Measurements from ENCODE around the gene HMCN2.
"Not testable (repeated sequence)": the region's sequence is repeated elsewhere in the genome, so short reads cannot be mapped to it uniquely, and the experiment has no call there.

Gene HMCN2

DNA sequence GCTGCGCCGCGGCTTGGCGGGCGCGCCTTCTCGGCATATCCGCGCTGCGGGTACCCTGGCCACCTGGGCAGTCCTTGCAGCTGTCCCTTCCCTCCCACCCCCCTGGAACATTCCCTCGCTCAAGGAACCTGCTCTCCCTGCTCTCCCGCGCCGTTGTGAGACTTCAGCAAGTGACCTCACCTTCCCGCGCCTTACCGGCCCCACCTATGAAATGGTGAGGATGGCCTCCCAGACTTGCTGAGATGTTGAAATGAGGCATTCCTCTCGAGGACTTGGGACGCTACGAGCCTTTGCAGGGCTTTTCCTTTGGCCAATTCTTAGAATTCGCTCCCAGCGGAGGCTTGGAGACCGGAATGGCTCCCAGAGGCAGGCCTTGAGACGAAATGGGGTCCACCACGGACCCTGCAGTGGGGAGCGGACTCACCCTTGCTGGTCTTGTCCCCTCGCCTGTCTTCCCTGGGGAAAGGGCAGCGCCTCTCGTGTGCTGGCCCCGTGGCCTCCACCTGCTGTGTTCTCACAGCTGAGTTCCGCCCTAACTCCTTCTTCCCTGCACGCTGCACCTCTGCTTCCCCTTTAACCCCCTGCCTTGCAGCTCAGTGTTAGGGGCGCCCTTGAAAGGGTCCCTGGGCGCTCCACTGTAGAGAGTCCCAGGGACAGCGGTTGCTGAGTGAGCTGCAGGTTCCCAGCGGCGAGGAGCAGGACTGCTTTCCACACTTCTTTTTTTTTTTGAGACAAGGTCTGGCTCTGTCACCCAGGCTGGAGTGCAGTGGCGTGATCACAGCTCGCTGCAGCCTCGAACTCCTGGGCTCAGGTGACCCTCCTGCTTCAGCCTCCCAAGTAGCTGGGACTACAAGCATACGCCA lies 907 bp downstream of the HMCN2 start:
- no peak for DNase-seq

DNA sequence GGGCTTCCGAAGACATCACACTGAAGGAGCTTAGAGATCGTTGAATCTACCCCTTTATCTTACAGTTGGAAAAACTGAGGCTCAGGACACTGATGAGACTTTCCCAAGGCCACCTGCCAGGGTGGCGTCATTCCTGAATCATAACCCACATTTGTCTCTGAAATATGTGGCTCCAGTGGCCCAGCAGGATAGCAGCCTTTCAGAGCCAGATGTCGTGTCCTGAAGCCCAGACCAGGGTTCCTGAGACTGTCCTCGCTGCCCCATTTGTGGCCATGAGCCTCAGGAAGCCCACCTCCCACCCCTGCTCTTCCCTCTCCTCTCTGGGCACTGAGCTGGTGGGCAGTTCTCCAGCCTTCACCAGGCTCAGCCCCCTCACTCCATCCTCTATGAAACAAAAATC lies 2.4 kb downstream of the HMCN2 start:
- no peak for DNase-seq

DNA sequence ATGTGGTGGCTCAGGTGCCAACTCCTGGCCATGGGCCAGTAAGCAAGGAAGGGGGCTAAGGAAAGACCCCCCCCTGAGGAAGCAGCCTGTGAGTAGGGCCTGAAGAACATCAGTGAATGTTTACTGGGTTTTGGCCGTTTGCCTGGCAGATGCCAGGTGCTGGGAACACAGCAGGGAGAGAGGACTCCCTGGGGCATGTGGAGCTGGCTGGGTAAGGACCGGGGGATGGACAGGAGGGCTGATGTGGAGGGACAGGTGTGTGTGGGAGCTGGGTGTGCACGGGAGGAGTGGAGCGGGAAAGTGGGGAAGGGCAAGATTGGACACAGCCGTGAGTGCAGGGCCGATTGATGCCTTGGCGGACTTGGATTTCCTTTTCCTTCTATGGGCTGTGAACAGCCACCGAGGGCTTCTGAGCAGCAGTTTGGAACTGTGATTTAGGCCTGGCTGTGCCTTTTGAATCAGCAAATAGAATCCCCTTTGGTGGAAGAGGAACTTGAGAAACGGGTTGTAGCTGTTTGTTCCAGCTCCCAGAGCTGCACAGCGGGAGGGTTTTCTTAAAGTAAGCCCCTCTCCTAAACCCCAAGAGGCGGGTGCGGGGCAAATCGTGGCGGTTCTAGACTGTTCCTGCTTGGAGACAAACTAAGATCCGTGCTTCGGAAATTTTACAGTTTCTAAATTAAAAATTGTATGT lies 3.1 kb downstream of the HMCN2 start:
- DNase-seq = no peak

DNA sequence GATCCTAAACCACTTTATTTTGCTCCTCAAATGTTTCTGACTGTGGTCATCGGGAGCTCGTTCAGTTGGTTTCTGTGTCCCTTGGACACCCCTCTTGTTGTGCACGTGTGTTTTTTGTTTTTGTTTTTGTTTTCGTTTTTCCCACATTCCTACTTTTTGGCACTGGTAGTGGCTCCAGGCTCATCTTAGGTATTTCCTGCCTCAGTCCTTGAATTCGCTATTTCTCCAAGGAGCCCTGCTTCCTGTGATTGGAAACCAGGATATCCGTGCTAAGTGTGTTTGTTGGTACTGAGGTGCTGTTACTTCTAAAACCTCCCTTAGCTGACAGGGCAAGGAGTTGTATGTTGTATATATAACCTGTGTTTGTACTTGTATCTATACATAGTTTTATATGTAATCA lies 5.9 kb downstream of the HMCN2 start:
- DNase-seq = no peak

DNA sequence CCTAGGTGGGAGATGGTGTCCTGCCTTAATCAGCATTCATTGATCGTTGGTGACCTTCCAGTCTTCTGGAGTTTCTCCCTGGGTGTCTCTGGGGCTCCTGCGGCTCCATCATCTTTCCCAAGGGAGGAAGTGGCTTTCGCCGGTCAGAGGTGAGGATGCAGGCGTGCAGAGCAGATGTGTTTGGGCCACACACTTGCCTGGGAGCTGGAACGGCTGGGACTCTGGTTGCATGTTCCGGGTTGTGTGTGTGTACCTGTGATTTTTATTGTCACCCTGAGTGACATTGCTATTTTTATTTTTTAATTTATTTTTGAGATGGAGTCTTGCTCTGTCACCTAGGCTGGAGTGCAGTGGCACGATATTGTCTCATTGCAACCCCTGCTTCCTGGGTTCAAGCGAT lies 9.6 kb downstream of the HMCN2 start:
- DNase-seq = no peak

DNA sequence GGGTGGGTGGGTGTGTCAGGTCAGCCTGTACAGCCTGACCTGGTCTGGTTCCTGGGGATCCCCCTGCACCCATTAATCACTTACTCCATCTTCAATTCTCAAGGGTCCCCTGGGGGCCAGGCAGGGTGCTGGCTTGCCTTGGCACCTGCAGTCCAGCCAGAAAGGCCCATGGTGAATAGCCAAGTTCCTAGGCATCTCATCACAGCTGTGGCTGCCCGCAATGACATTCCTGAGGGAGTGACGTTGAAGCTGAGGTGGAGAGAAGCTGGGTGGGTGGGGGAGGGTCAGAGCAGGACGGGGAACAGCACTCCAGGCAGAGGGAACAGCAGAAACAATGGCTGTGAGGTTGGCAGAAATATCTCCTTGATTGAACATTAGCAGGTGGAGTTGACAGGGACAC lies 10.6 kb downstream of the HMCN2 start:
- DNase-seq = no peak

DNA sequence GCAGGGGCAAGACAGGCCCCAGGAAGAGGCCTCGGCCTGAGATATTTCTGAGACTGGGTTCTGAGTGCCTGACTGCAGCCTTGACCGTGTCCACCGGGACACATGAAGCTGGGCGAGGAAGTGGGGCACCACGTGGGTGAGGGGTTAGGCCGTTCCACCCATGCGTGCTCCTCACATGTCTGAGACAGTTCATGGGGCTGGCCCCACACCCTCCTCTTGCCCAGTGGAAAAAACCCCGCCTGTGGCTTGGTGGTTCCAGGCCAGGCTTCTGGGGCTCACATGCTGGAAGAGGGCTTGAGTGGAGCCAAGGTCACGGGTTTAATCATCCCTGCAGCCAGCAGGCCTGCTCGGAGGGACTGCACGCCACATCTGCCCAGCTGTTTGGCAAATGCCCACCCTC lies 11.4 kb downstream of the HMCN2 start:
- no peak for DNase-seq

DNA sequence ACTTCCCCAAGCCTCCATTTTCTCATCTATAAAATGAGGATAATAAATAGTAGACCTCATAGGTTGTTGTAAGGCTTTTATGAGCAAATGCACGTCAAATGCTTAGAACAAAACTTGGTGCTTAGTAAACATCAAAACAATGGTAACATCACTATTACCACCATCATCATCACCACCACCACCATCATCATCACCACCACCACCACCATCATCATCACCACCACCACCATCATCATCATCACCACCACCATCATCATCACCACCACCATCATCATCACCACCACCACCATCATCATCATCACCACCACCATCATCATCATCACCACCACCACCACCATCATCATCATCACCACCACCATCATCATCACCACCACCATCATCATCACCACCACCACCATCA lies 12.0 kb downstream of the HMCN2 start:
- not testable (repeated sequence) for DNase-seq

DNA sequence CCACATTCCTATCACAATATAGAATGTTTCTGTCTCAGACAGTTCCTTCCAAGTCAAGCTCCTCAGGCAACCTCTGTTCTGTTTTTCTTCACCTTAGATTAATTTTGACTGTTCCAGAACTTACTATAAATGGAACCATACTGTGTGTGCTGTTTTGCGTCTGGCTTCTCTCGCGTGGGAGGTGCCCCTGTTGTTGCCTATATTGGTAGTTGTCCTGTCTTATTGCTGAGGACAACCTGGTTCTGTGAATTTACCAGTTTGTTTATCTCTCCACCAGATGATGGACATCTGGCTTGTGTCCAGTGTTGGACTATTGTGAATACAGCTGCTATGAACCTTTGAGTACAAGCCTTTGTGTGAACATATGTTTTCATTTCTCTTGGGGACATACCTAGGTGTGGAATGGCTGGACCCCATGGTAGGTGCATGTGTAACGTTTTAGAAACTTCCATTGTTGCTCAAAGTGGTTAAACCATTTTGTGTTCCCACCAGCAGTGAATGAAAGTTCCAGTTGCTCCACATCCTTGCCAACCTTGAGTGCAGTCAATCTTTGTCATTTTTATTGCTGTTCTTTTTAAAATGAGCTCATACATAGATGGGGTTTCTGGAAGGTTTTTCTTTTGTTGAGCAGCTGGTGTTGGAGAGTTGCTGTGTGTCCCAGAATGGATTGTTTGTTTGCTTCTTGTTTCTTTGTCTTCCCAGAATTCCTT lies 18.1 kb downstream of the HMCN2 start:
- no peak for DNase-seq

DNA sequence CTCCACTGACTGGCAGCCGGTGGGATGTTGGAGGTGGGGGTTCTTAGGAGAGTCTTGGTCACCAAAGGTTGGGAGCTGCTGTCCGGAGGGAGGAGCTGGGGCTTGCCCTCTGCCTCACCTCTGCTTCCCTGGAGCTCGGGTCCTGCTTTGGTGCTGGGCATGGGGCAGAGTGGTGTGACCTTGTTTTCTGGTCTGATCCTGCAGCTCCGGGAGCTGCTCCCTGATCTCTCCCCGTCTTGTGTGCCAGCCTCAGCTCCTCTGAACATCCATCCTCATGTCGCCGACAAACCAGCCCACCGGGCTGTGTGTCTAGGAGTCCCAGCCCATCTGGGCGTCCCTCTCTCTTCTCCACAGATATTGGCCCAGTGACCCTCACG lies 18.7 kb downstream of the HMCN2 start:
- no peak for DNase-seq

DNA sequence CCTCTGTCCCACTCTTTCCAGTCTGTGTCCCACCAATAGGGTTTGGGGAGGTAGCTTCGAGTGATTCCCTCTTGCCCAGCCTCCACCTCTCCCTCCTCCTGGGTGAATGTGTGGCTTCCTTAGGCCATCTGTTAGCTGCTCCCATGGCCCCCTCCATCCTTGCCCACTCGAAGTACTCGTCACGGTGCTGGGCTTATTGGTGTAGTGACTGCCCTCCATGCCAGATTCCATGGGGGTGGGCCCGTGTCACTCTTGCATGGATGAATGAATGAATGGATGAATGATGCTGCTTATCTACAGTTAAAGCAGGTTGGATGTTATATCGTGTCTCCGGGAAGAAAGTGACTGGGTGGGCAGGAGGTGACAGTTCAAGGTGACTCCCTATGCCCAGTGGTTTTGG lies 19.1 kb downstream of the HMCN2 start:
- DNase-seq = no peak

DNA sequence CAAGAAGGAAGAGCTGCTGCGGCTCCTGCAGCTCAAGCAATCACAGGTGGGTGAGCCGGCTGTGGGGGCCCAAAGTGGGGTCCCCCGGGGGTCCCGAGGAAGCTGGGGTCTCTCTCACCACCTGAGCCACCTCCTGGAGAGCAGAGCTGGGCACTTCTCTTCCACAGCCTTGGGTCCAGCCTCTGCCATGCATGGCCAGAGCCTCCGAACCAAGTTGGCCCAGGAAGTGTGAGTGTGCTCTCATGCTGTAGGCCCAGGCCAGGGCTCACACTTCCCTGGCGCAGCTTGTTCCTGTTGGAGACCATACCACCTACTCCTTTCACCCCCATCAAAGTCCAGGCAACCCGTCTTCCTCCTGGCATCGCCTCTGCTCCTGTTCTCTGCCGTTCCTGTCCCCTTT lies 19.7 kb downstream of the HMCN2 start:
- DNase-seq = no peak

DNA sequence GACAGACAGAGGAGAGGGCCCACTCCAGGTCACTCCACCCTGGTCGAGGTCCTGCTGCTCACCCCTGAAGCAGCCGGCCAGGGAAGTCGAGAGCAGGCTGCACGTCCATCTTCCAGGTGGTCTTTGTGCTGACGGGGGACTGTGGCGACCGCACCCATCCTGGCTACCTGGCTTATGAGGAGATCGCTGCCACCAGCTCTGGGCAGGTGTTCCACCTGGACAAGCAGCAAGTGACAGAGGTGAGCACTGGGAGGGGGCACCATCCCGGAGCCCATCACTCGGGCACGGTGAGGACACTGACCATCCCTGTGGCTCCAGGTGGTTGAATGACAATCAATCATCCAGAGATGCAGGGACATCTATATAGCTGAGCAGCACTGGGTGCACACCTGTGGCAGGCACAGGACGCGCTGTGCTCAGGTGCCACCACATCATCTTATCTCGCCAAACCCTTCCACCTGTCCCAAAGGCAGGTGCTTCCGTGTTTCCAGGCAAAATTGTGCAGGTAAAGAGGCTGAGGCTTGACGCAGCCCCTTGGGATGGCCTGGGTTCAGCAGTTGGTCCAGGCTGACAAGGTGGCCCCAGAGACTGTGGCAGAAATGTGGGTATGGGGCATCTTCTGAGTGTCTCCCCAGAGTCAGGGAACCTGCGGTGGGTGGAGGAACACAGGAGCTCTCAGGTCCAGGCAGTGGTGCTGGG lies 20.7 kb downstream of the HMCN2 start:
- DNase-seq = no peak

DNA sequence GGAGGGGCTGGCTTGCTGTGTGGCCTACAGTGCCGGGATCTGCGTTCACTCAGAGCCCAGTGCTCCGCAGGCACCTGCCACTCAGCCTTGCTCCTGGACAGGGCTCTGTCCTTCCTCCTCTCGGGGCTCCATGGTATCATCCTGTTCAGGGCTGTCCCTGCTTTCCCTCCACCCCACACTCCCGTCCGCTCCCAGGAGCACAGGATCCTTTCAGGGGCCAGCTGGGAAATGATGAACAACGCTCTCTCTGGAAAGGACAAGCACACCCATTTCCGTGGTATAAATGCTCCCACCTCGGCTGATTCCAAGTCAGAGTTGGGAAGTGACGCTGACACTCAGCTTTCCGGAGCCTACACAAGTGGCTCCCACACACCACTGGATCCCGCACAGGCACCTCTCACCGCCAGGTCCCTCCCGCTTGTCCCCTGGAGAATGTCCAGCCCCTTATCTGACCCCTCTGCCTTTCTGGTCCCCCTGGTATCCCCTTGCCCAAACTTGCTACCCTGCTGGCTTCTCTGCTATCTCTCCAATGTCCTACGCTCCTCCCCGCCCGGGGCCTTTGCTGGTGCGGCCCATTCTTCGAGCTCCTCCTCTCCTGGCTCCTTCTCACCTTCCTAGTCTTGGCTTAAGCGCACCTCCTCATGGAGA lies 21.3 kb downstream of the HMCN2 start:
- no peak for DNase-seq

DNA sequence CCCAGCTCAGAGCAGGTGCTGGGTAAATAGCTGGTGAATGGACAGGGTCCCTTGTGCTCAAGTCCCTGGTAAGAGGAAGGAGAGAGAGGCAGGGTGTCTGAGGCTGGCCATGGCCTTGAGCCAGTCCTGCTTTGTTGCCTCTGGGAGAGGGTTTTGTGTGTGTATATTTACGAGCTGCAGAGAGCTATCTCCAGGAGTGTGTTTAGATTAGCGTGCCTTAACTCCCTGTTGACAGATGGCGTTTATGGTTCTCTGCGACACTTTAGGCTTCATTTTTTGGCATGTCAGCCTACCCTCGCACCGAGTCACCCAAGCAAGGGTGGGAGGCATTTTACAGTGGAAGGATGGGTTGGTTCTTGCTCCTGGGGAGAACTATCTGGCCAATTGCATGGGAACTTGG lies 22.2 kb downstream of the HMCN2 start:
- no peak for DNase-seq

DNA sequence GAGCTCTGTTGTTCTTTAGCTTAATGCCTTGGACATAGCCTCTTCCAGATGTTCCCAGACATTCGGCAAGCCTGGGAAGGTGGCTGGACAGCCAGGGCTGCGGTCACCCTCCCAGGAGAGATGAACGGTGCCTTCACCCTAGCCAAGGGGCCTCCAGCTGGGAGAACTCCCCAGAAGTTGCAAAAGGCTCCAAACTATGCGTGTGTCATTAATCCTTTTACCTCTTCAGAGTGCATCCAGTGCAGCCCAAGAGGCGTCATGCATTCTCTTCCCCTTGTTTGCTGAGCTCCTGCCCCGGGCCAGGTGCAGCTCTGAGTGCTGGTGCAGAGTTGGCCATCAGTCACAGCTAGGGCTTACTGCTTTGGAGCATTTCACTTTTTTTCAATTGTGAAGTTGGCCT lies 22.8 kb downstream of the HMCN2 start:
- no peak for DNase-seq

DNA sequence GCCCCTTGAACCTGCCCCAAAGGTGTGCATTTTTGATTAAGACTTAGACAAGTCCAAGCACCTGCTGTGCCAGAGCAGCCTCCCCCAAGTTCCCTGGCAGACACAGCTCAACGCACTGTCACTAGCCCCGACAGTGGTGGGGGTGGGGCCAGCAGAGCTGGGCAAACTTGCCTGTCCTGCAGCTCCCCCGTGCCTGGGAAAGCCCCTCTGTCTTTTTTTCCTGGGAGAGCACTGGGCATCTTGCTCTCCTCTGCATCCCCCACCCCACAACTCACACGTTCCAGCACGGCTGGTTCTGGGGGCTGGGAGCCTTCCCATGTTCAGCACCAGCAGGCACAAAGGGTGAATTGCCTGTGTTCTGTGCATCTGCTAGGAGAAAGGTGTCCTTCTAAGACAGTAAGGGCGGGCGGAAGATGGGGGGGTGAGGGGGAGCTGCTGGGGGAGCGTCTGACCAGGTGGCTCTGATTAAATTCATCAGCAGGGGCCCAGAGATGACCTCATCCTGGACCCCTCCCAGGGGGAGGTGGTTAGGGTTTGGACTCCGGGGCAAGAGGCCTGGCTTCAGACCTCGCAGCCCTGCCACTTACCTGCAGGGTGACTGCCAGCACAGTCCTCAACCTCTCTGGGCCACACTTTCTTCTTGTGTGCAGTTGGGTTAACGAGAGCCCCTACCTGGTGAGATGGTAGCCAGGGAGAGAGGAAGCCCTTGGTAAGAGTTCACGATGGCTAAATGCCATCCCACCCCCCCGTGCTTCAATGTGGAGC lies 23.5 kb downstream of the HMCN2 start:
- DNase-seq = no peak

DNA sequence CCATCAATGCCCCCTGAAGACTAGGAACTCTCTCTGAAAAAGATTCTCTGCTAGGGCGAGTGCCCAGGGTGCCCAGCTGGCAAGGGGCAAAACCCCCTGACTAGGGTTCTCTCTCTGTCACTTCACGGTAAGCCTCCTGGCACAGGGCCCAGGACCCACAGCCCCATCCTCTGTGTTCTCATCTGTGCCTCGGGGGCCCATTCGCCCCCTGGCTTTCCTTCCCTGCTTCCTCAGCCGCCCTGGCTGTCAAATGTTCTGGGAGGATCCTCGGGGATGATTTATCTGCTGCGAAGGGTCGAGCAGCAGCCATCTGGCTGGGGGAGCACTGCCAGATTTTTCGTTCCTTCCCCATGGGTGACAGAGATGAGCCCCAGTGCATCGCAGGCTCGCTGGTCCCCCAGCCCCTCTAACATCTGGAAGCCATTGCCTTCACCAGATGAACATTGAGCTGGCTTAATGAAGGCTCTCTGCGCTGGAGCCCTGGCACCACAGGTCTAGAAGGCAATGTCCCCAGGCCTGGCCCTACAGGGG lies 24.2 kb downstream of the HMCN2 start:
- no peak for DNase-seq

DNA sequence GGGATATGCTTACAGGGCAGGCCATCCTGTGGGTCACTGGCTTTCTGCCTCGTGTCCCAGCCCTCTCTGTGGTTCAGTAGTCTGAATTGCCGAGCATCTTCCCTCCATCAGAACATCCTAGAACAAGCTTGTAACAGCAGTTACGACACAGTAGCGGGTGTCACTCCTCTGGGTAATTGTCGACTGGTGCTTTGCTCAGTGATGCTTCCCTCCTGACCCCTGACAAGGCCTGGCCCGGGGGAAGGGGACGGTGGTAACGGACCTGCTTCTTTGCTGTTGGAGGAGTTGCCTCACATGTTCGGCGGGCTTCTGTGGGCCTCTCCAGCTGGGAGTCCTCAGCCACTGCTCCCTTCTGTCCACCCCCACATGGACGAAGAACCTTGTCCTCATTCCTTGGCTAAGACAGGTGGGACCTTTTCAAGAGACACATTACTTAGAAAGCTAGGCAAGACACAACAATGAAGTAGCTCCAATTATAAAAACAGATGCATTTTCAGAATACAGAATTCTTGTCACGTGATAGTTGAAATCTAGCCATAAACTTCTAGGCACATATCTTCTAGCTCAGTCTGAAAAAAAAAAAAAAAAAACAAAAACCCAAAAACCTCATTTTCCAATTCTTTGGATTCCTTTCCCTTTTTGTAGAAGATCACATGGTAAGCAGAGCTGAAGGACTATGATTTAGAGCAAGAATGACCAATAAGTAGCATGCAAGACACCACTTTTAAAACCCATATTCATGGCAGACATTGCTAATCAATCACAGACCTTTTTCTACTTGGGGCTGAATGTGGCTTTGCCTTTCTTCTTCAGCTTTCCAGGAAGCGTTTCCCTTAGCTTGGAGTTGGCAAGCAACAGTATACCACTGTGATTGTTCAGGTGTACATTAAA lies 25.0 kb downstream of the HMCN2 start:
- DNase-seq = no peak

DNA sequence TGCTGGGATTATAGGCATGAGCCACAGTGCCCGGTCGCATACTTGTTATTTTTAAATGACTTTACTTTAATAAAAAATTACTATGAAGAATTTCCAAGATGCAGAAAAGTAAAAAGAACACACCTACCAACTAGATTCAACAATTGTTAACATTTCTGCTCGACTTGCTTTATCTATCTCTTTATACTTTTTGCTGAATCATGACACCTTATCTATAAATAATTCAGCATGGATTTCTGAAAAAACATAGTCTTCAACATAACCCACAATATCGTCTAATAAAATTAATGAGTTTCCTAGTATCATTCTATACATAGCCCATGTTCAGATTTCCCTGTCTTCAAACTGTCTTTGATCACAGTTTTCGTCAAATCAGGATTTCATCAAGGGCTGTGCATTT lies 25.9 kb downstream of the HMCN2 start:
- no peak for DNase-seq

DNA sequence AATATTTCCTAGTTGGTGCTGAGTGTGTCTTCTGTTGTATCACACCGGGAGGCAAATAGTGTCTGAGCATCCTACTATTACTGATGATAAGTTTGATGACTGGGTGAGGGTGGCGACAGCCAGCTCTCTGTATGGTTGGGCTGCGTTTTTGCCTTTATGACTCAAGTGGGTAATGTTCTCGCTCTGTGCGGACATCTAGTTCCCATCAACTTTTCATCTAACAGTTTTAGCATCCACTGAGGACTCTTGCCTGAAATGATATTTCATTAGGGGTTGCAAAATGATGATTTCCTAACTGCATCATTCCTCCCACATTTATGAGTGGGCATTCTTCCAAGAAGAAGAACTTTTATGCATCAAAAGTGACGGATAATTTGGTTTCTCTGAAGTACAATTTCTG lies 26.5 kb downstream of the HMCN2 start:
- no peak for DNase-seq
